ENCODE data around the gene CDC45. TPM values are rescaled to one million over a fixed set of nuclear protein-coding genes. Genes with fewer than 3 reads are reported as not detected.

CDC45 gene
- total RNA-seq, 1 donor from 2014 or later, result 3.7 TPM

- no peaks in the 10 kb centered on the region for H3K9me3 Mint-ChIP-seq (ENCODE audit: unreplicated experiment)
- DNase-seq (ENCODE audit: extremely low spot score, unreplicated experiment), result no peak
- peaks cover 45% of the 10 kb centered on the region for H3K36me3 Mint-ChIP-seq (ENCODE audit: unreplicated experiment)
- no peak for TF ChIP-seq CTCF (IDR thresholded peaks at IDR 0.05)
- H3K27ac Mint-ChIP-seq (ENCODE audit: unreplicated experiment), result no peak overlapping the region
- H3K4me1 Mint-ChIP-seq (ENCODE audit: unreplicated experiment), result peaks cover 20% of the 10 kb centered on the region
- H3K4me3 Mint-ChIP-seq (ENCODE audit: unreplicated experiment), result no peak overlapping the region
- no peaks in the 10 kb centered on the region for H3K27me3 Mint-ChIP-seq (ENCODE audit: unreplicated experiment)
These were observed 29.2 kb upstream of the CDC45 start for GRCh38 chr22:19450363-19451175.

GRCh38 chr22:19451570-19451969 lies 28.1 kb upstream of the CDC45 start:
- H3K27me3 Mint-ChIP-seq (ENCODE audit: unreplicated experiment), result no peaks in the 10 kb centered on the region
- TF ChIP-seq CTCF (IDR thresholded peaks at IDR 0.05), result no peak
- H3K36me3 Mint-ChIP-seq (ENCODE audit: unreplicated experiment), result peaks cover 52% of the 10 kb centered on the region
- no peak for DNase-seq (ENCODE audit: extremely low spot score, unreplicated experiment)
- H3K4me3 Mint-ChIP-seq (ENCODE audit: unreplicated experiment), result no peak overlapping the region
- H3K4me1 Mint-ChIP-seq (ENCODE audit: unreplicated experiment), result peaks cover 20% of the 10 kb centered on the region
- H3K9me3 Mint-ChIP-seq (ENCODE audit: unreplicated experiment), result no peaks in the 10 kb centered on the region
- no peak overlapping the region for H3K27ac Mint-ChIP-seq (ENCODE audit: unreplicated experiment)

- Mint-ChIP-seq H3K9me3 (ENCODE audit: unreplicated experiment) (no peaks in the 10 kb centered on the region), H3K4me3 (ENCODE audit: unreplicated experiment) (no peak overlapping the region), H3K27ac (ENCODE audit: unreplicated experiment) (no peak overlapping the region), H3K36me3 (ENCODE audit: unreplicated experiment) (peaks cover 56% of the 10 kb centered on the region), H3K27me3 (ENCODE audit: unreplicated experiment) (no peaks in the 10 kb centered on the region), H3K4me1 (ENCODE audit: unreplicated experiment) (peaks cover 6% of the 10 kb centered on the region)
- no peak for DNase-seq (ENCODE audit: extremely low spot score, unreplicated experiment)
- no peak for TF ChIP-seq CTCF (IDR thresholded peaks at IDR 0.05)
These were observed 26.0 kb upstream of the CDC45 start for GRCh38 chr22:19453718-19454117.

- Mint-ChIP-seq H3K36me3 (ENCODE audit: unreplicated experiment) (peaks cover 56% of the 10 kb centered on the region), H3K4me1 (ENCODE audit: unreplicated experiment) (peaks cover 6% of the 10 kb centered on the region), H3K4me3 (ENCODE audit: unreplicated experiment) (no peak overlapping the region), H3K9me3 (ENCODE audit: unreplicated experiment) (no peaks in the 10 kb centered on the region), H3K27me3 (ENCODE audit: unreplicated experiment) (no peaks in the 10 kb centered on the region), H3K27ac (ENCODE audit: unreplicated experiment) (no peak overlapping the region)
- no peak for DNase-seq (ENCODE audit: extremely low spot score, unreplicated experiment)
- TF ChIP-seq CTCF (IDR thresholded peaks at IDR 0.05), result no peak
These were observed 25.6 kb upstream of the CDC45 start for GRCh38 chr22:19454156-19454555.

GRCh38 chr22:19455033-19455432 lies 24.7 kb upstream of the CDC45 start:
- no peak for DNase-seq (ENCODE audit: extremely low spot score, unreplicated experiment)
- Mint-ChIP-seq H3K27ac (ENCODE audit: unreplicated experiment) (no peak overlapping the region), H3K4me1 (ENCODE audit: unreplicated experiment) (peaks cover 6% of the 10 kb centered on the region), H3K27me3 (ENCODE audit: unreplicated experiment) (no peaks in the 10 kb centered on the region), H3K4me3 (ENCODE audit: unreplicated experiment) (no peak overlapping the region), H3K9me3 (ENCODE audit: unreplicated experiment) (no peaks in the 10 kb centered on the region), H3K36me3 (ENCODE audit: unreplicated experiment) (peaks cover 51% of the 10 kb centered on the region)
- no peak for TF ChIP-seq CTCF (IDR thresholded peaks at IDR 0.05)

Measured in osteocyte (in vitro differentiated cells).